Neural cell (in vitro differentiated cells): ENCODE measurements around the gene IGLL5.

Source experiments
- CTCF ChIP-seq: fragments of 450-650 bp; IDR thresholded peaks from 2 replicates; pipeline ENCODE4 v1.5.1; 2014; ENCODE audit warnings: antibody characterized with exemption, mild to moderate bottlenecking, moderate library complexity; ENCODE audit not compliant: poor library complexity, severe bottlenecking
- EP300 ChIP-seq: fragments of 450-650 bp; conservative IDR thresholded peaks from 2 replicates; pipeline ENCODE4 v1.6.1; 2014; ENCODE audit warnings: antibody characterized with exemption, mild to moderate bottlenecking, moderate library complexity; ENCODE audit not compliant: poor library complexity, severe bottlenecking
- EZH2 ChIP-seq: fragments of 200-600, 300-800 bp; shearing (Covaris generic), sonication (generic); IDR thresholded peaks from 2 replicates; pipeline ENCODE4 v1.6.1; 2014; ENCODE audit warnings: antibody characterized with exemption, low read length, borderline replicate concordance, mild to moderate bottlenecking; ENCODE audit not compliant: insufficient read depth, poor library complexity, severe bottlenecking
- POLR2AphosphoS5 ChIP-seq: IDR thresholded peaks from 2 replicates; pipeline ENCODE4 v1.6.1; 2012
- REST ChIP-seq: IDR thresholded peaks from 2 replicates; pipeline ENCODE4 v1.6.1; 2012; ENCODE audit warnings: borderline replicate concordance

GRCh38 chr22:22887621-22888503 is at the start of gene IGLL5:
- TF ChIP-seq EZH2 (no peak), CTCF (no peak), POLR2AphosphoS5 (no peak), EP300 (no peak), REST (no peak)
